Measurements from ENCODE around the gene DSCAML1.

The DSCAML1 gene

DNA sequence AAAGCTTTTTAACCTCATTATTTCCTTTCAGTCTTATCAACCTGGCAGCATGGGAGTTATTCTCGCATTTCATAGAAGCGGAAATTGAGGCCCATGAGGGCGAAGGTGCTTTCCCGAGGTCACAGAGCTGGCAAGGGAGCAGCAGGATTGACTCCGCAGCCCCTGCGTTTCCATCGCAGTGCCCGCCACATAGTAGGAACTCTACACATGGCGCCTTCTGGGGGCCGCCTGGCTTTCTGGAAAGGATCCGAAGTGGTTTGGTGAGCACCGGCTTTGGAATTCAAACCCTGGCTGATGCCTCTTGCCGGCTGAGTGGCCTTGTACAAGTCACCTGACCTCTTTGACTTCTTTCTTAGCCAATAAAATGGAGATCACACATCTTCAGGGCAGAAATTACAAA lies 376.0 kb downstream of the DSCAML1 start:
- H3K4me3 ChIP-seq (ENCODE audit: low read depth, low read length) = no peak overlapping the region
- H3K4me1 ChIP-seq (ENCODE audit: control insufficient read depth, insufficient read depth, low read length) = no peaks in the 10 kb centered on the region
- H3K27me3 ChIP-seq (ENCODE audit: control insufficient read depth, insufficient read depth, low read length) = no peaks in the 10 kb centered on the region
- no peak overlapping the region for H3K9ac ChIP-seq (ENCODE audit: low read depth, low read length)
- no peaks in the 10 kb centered on the region for H3K9me3 ChIP-seq (ENCODE audit: control insufficient read depth, insufficient read depth, low read length)
- H3K36me3 ChIP-seq (ENCODE audit: control insufficient read depth, insufficient read depth, low read length) = no peaks in the 10 kb centered on the region
- H3K27ac ChIP-seq (ENCODE audit: low read depth, low read length) = no peak overlapping the region

DNA sequence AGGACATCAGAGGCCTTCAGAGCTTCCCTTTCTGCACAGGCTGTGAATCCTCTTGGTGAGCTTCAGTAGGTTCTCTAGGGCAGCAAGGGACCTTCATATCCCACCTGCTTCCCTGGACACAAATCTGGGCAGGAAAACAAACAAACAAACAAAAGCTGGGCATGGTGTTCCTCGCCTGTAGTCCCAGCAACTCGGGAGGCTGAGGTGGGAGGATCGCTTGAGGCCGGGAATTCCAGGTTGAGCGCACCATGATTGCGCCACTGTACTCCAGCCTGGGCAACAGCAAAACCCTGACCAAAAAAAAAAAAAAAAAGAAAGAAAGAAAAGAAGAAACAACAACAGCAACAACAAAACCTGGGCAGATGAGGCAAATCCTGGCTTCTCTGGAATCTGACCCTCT lies 376.4 kb downstream of the DSCAML1 start:
- Histone ChIP-seq H3K36me3 (ENCODE audit: control insufficient read depth, insufficient read depth, low read length) (no peaks in the 10 kb centered on the region), H3K27me3 (ENCODE audit: control insufficient read depth, insufficient read depth, low read length) (no peaks in the 10 kb centered on the region), H3K4me3 (ENCODE audit: low read depth, low read length) (no peak overlapping the region), H3K4me1 (ENCODE audit: control insufficient read depth, insufficient read depth, low read length) (no peaks in the 10 kb centered on the region), H3K9ac (ENCODE audit: low read depth, low read length) (no peak overlapping the region), H3K9me3 (ENCODE audit: control insufficient read depth, insufficient read depth, low read length) (no peaks in the 10 kb centered on the region), H3K27ac (ENCODE audit: low read depth, low read length) (no peak overlapping the region)

DNA sequence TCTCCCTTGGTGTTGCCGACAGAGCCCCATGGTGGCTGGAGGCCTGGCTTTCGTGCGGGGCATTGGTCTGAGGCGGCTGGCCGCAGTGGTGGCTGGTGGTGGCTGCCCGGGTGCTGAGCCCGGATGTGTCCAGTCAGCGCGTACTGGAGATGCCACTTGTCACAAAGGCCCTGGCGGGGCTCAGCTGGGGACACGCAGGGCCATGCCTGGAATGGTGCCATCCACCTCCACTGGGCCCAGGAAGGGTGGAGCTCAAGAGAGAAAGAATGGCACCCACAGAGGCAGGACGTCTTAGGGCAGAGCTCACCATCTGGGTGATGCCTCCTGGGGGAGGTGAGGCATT lies 376.9 kb downstream of the DSCAML1 start:
- Histone ChIP-seq H3K4me3 (ENCODE audit: low read depth, low read length) (no peak overlapping the region), H3K9me3 (ENCODE audit: control insufficient read depth, insufficient read depth, low read length) (no peaks in the 10 kb centered on the region), H3K36me3 (ENCODE audit: control insufficient read depth, insufficient read depth, low read length) (no peaks in the 10 kb centered on the region), H3K4me1 (ENCODE audit: control insufficient read depth, insufficient read depth, low read length) (no peaks in the 10 kb centered on the region), H3K27ac (ENCODE audit: low read depth, low read length) (no peak overlapping the region), H3K9ac (ENCODE audit: low read depth, low read length) (no peak overlapping the region), H3K27me3 (ENCODE audit: control insufficient read depth, insufficient read depth, low read length) (no peaks in the 10 kb centered on the region)

DNA sequence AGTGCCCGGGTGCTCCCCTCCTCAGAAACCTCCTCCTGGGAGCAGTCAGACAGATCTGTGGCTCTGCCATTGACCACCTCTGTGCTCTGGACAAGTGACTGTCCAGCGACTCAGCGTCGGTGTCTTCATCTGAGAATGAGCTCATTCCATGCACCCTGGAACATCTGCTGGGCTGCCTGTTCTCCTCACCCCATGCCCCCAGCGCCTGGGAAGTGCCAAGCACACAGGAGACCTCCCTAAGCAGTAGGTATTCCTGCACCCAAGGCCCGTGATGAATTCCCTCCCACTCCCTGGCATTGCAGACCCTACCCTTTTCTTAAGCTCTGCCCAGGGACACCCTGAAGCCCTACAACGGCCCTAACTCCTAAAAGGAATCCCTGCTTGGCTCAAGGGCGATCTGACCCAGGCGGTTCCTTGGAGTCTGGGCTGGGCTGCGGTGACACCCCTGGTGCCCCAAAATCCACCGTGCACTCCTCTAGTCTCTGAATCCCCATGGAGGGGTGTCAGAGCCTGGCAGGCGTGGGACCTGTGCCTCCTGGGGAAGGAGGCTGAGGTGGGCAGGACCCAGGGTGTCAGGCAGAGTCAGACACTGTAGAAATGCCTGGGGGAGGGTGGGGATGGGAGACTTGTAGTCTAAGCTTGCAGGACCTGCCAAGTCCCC lies 377.4 kb downstream of the DSCAML1 start:
- H3K27ac ChIP-seq (ENCODE audit: low read depth, low read length) = no peak overlapping the region
- H3K4me1 ChIP-seq (ENCODE audit: control insufficient read depth, insufficient read depth, low read length) = no peaks in the 10 kb centered on the region
- H3K36me3 ChIP-seq (ENCODE audit: control insufficient read depth, insufficient read depth, low read length) = no peaks in the 10 kb centered on the region
- H3K9me3 ChIP-seq (ENCODE audit: control insufficient read depth, insufficient read depth, low read length) = no peaks in the 10 kb centered on the region
- no peak overlapping the region for H3K4me3 ChIP-seq (ENCODE audit: low read depth, low read length)
- H3K9ac ChIP-seq (ENCODE audit: low read depth, low read length) = no peak overlapping the region
- no peaks in the 10 kb centered on the region for H3K27me3 ChIP-seq (ENCODE audit: control insufficient read depth, insufficient read depth, low read length)

DNA sequence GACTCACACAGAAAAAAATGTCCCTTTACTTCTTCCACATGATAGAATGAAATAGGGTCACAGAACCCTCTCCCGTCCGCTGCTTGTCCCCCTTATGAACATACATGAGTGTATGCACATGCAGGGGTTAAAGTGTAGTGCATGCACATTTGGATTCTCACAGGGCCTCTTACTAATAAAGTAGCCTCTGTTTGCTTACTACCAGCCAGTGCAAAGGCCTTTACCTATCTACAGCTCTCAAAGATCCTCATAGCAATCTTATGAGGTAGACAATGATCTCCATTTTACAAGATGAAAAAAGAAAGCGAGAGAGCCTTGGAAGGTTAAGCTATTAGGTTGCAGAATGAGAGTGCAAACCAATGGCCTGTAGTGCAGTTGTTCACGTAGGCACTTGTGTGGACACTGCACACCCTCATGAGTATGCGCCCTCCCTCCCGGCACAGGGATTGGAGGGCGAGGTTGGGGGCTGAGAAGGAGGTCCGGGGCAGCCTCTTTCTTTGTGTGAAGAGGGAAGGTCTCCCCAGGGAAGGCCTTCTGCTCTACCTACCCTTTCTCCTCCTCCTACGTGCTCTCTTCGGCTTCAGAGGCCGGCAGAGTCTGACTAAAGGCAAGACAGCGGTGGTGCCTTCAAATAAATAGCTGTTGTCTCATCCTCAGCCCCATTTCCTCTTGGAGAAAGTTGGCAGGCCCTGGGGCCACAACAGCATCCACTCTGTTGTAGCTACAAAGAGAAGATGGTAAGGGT lies 378.1 kb downstream of the DSCAML1 start:
- Histone ChIP-seq H3K36me3 (ENCODE audit: control insufficient read depth, insufficient read depth, low read length) (no peaks in the 10 kb centered on the region), H3K27ac (ENCODE audit: low read depth, low read length) (no peak overlapping the region), H3K27me3 (ENCODE audit: control insufficient read depth, insufficient read depth, low read length) (no peaks in the 10 kb centered on the region), H3K4me1 (ENCODE audit: control insufficient read depth, insufficient read depth, low read length) (no peaks in the 10 kb centered on the region), H3K4me3 (ENCODE audit: low read depth, low read length) (no peak overlapping the region), H3K9me3 (ENCODE audit: control insufficient read depth, insufficient read depth, low read length) (no peaks in the 10 kb centered on the region), H3K9ac (ENCODE audit: low read depth, low read length) (no peak overlapping the region)

DNA sequence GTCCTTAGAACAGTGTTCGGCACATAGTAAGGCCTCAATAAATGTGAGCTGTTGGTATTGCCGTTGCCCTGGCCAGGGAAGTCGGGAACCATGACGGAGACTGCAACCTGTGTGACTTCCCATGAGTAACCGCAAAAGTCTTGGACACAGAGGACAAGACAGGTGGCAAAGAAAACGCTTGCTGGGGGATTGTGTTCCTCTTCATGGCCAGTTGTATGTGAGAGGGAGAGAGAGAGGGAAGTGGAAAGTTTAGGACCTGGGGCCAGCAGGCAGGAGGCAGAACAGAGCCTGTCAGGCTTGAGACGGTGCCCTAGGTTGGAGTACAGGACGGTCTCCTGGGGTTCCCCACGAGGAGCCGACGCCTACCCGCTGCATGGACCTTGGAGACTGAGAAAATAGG lies 379.2 kb downstream of the DSCAML1 start:
- no peak overlapping the region for H3K27ac ChIP-seq (ENCODE audit: low read depth, low read length)
- no peaks in the 10 kb centered on the region for H3K9me3 ChIP-seq (ENCODE audit: control insufficient read depth, insufficient read depth, low read length)
- no peak overlapping the region for H3K4me3 ChIP-seq (ENCODE audit: low read depth, low read length)
- H3K4me1 ChIP-seq (ENCODE audit: control insufficient read depth, insufficient read depth, low read length) = no peaks in the 10 kb centered on the region
- H3K36me3 ChIP-seq (ENCODE audit: control insufficient read depth, insufficient read depth, low read length) = no peaks in the 10 kb centered on the region
- no peak overlapping the region for H3K9ac ChIP-seq (ENCODE audit: low read depth, low read length)
- H3K27me3 ChIP-seq (ENCODE audit: control insufficient read depth, insufficient read depth, low read length) = no peaks in the 10 kb centered on the region

DNA sequence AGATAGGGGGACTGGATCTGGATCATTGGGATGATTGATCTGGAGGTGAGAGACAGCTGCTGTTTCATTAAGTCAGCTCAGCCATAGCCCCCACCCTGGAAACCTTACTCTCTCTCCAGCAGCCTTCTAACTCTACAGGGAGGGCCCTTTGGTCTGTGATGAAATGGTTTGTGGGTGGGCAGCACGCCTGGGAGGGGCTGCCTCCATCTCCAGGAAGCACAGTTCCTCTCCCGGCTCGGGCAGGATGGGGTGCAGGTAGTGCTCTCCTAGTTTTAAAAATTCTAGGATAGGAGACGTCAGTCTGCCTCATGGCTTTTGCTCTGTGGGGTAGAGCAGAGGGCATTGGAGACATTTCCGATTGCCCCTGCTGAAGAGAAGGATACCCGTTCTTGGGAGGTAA lies 379.7 kb downstream of the DSCAML1 start:
- H3K4me1 ChIP-seq (ENCODE audit: control insufficient read depth, insufficient read depth, low read length) = no peaks in the 10 kb centered on the region
- no peaks in the 10 kb centered on the region for H3K36me3 ChIP-seq (ENCODE audit: control insufficient read depth, insufficient read depth, low read length)
- no peak overlapping the region for H3K4me3 ChIP-seq (ENCODE audit: low read depth, low read length)
- no peaks in the 10 kb centered on the region for H3K27me3 ChIP-seq (ENCODE audit: control insufficient read depth, insufficient read depth, low read length)
- H3K9ac ChIP-seq (ENCODE audit: low read depth, low read length) = no peak overlapping the region
- no peak overlapping the region for H3K27ac ChIP-seq (ENCODE audit: low read depth, low read length)
- no peaks in the 10 kb centered on the region for H3K9me3 ChIP-seq (ENCODE audit: control insufficient read depth, insufficient read depth, low read length)

DNA sequence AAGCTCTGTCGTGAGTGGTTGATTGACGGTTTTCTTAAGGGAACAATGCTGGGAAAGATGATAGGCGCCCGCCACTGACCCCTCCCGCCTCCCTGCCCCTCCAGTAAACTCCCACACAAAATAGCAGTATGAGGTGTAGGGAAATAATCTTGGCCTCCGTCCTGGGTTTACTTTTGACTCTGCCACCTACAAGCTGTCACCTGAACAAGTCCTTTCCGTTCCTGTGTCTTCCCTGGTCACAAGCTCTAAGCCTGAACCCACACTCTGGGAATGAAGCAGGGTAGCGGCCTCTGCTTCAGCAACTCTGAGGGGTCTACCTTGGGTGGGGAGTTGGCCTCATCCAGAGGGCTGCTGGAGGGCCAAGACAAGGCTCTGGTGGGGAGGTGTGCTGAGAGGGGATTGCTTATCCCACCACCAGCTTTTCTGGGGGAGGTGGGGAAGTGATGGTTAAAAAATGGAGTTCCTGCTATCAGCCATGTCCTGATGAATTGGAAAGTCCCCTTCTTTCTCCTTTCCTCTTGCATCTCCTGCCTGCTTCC lies 381.6 kb downstream of the DSCAML1 start:
- H3K9ac ChIP-seq (ENCODE audit: low read depth, low read length) = no peak overlapping the region
- H3K36me3 ChIP-seq (ENCODE audit: control insufficient read depth, insufficient read depth, low read length) = no peaks in the 10 kb centered on the region
- H3K27ac ChIP-seq (ENCODE audit: low read depth, low read length) = no peak overlapping the region
- no peaks in the 10 kb centered on the region for H3K9me3 ChIP-seq (ENCODE audit: control insufficient read depth, insufficient read depth, low read length)
- H3K4me1 ChIP-seq (ENCODE audit: control insufficient read depth, insufficient read depth, low read length) = no peaks in the 10 kb centered on the region; the same call in 1 of the 2 replicates
- H3K27me3 ChIP-seq (ENCODE audit: control insufficient read depth, insufficient read depth, low read length) = no peaks in the 10 kb centered on the region
- H3K4me3 ChIP-seq (ENCODE audit: low read depth, low read length) = no peak overlapping the region

DNA sequence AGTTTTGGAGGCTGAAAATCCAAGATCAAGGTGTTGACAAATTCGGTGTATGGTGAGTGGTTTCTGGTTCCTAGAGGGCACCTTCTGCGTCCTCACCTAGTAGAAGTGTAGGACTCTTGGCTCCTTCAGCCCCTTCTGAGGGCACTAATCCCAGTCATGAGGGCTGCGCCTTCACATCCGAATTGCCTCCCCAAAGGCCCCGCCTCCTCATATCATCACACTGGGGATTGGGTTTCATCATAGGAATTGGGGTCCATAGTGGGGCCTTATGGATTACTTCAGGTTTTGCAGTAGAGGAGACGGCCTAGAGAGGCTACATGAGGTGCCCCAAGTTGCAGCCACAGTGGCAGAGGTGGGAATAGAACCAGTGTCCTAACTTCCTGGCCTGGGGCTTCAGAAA lies 382.3 kb downstream of the DSCAML1 start:
- Histone ChIP-seq H3K27ac (ENCODE audit: low read depth, low read length) (no peak overlapping the region), H3K36me3 (ENCODE audit: control insufficient read depth, insufficient read depth, low read length) (peaks cover 3% of the 10 kb centered on the region; the same call in 1 of the 2 replicates), H3K9ac (ENCODE audit: low read depth, low read length) (no peak overlapping the region), H3K27me3 (ENCODE audit: control insufficient read depth, insufficient read depth, low read length) (no peaks in the 10 kb centered on the region), H3K4me3 (ENCODE audit: low read depth, low read length) (no peak overlapping the region), H3K4me1 (ENCODE audit: control insufficient read depth, insufficient read depth, low read length) (no peaks in the 10 kb centered on the region; the same call in 1 of the 2 replicates), H3K9me3 (ENCODE audit: control insufficient read depth, insufficient read depth, low read length) (no peaks in the 10 kb centered on the region)

DNA sequence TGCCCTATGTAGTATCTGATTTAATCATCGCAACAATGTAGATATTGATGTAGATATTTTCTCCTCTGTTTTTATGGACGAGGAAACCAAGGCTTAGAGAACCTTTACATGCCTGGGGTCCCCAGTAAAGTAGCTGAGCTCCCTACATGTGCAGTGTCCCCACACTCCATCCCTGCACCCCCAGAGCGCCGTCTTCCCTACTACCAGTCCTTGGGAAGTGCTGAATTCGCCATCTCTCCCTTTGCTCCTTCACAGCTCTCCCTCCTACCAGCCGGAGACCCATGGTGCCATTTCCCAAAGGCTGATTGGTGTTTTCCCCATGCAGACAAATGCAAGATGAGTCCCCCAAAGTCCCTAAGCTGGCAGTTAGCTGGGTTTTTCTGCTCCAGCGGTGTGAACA lies 383.4 kb downstream of the DSCAML1 start:
- no peaks in the 10 kb centered on the region; the same call in 1 of the 2 replicates for H3K4me1 ChIP-seq (ENCODE audit: control insufficient read depth, insufficient read depth, low read length)
- H3K9me3 ChIP-seq (ENCODE audit: control insufficient read depth, insufficient read depth, low read length) = no peaks in the 10 kb centered on the region
- no peak overlapping the region for H3K4me3 ChIP-seq (ENCODE audit: low read depth, low read length)
- H3K9ac ChIP-seq (ENCODE audit: low read depth, low read length) = no peak overlapping the region
- no peak overlapping the region for H3K27ac ChIP-seq (ENCODE audit: low read depth, low read length)
- peaks cover 9% of the 10 kb centered on the region for H3K36me3 ChIP-seq (ENCODE audit: control insufficient read depth, insufficient read depth, low read length)
- H3K27me3 ChIP-seq (ENCODE audit: control insufficient read depth, insufficient read depth, low read length) = no peaks in the 10 kb centered on the region

DNA sequence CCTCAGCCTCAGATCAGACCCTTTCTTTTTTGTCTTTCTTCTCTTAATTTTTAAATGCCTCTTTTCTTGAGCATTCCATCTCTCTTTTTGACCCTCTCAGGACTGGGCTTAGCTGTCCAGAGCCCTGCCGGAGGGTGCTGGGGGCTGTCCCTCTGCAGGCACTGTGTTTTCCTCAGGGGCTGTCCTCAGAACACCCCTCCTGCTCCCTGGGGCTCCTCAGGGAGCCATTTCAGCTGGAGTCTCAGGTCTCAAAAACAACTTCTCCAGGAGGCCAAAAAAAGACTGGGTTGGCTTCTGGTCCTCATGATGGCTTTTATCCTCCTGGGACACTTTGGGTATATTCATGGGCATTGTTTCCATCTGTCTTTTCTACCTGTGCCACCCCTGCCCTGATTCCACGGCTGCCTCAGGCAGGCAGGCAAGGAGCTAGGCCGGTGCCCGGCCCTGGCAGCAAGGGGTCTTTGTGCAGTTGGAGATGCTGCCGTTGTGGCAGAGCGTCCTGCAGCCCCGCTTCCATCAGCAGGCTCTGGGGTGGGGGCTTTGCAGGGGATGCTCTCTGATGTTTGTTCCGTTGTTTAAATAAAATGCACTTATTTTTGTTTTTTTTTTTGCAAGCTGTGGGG lies 384.3 kb downstream of the DSCAML1 start:
- no peaks in the 10 kb centered on the region for H3K27me3 ChIP-seq (ENCODE audit: control insufficient read depth, insufficient read depth, low read length)
- H3K27ac ChIP-seq (ENCODE audit: low read depth, low read length) = no peak overlapping the region
- no peaks in the 10 kb centered on the region; the same call in 1 of the 2 replicates for H3K4me1 ChIP-seq (ENCODE audit: control insufficient read depth, insufficient read depth, low read length)
- no peaks in the 10 kb centered on the region for H3K9me3 ChIP-seq (ENCODE audit: control insufficient read depth, insufficient read depth, low read length)
- H3K4me3 ChIP-seq (ENCODE audit: low read depth, low read length) = no peak overlapping the region
- peaks cover 16% of the 10 kb centered on the region for H3K36me3 ChIP-seq (ENCODE audit: control insufficient read depth, insufficient read depth, low read length)
- H3K9ac ChIP-seq (ENCODE audit: low read depth, low read length) = no peak overlapping the region

Data from HUES48 (cell line).